Measurements from ENCODE around the gene XIRP1. TPM values are rescaled to one million over a fixed set of nuclear protein-coding genes. Genes with fewer than 3 reads are reported as not detected.
"Not testable (repeated sequence)": the region's sequence is repeated elsewhere in the genome, so short reads cannot be mapped to it uniquely, and the experiment has no call there.

Gene XIRP1
- total RNA-seq, 1 experiment from 2014 or later: not detected

DNA sequence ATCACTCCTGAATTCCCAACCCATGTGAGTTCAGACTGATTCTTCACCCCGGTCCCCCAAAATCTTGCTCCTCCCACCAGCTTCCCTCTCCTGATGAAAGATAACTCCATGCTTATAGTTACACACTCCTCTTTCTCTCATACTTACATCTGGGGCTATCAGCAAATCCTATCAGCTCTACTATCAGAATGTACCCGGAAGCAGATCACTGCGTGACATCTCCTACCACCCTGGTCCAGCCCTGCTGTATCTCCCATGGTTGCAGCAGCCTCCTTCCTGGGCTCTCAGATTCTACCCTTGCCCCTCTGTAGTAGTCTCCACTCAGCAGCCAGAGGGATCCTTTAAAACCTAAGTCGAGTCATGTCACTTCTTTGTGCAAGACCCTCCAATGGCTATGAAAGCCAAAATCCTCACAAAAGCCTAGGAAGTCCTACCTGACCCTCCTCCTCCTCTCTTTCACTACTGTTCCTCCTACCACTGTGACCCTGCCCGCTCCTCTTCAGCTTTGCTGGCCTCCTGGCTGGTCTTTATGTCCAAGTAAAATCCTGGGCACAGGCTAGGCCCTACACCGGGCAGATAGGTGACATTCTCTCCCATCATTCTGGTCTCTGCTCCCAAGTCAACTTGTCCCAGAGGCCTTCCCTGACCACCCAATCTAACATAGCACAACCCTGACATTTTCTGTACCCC is 16.2 kb downstream of the XIRP1 start:
- DNase-seq (ENCODE audit: low spot score): no peak
- in situ Hi-C loops (cut with HindIII; ENCODE audit: low sequenced_read_pairs): no loop called here

GRCh38 chr3:39173318-39174125 is 18.9 kb downstream of the XIRP1 start:
- in situ Hi-C loops (cut with HindIII; ENCODE audit: low sequenced_read_pairs): no loop called here
- no peak for DNase-seq (ENCODE audit: low spot score)

GRCh38 chr3:39171860-39172259 is 20.5 kb downstream of the XIRP1 start:
- no peak for DNase-seq (ENCODE audit: low spot score)
- in situ Hi-C loops (cut with HindIII; ENCODE audit: low sequenced_read_pairs): no loop called here

DNA sequence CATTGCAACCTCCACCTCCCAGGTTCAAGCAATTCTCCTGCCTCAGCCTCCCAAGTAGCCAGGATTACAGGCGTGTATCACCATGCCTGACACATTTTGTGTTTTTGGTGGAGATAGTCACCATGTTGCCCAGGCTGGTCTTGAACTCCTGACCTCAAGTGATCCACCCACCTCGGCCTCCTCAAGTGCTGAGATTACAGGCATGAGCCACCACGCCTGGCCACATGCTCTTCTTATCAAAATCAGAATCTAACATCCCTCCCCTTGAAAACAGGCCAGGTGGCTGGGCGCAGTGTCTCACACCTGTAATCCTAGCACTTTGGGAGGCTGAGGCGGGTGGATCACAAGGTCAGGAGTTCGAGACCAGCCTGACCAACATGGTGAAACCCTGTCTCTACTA is 21.5 kb downstream of the XIRP1 start:
- DNase-seq (ENCODE audit: low spot score); in situ Hi-C loops (cut with HindIII; ENCODE audit: low sequenced_read_pairs): not testable (repeated sequence)

DNA sequence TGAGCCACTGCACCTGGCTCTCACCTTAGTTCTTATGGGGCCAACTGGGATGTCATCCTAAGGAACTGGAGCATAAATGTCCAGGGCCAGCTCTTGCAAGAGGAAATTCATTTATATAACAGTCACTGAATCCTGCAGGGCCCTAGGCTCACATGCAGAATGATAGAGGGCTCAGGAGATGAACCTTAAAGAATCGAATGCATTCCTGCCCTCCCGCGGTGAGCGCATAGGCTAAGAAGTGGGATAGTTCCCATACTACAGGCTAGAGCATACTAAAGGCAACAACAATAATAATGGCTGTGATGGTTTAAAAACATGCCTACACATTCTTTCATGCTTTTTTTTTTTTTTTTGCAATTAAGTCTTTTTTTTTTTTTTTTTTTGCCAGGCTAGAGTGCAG is 21.9 kb downstream of the XIRP1 start:
- no peak for DNase-seq (ENCODE audit: low spot score)
- in situ Hi-C loops (cut with HindIII; ENCODE audit: low sequenced_read_pairs): no loop called here

DNA sequence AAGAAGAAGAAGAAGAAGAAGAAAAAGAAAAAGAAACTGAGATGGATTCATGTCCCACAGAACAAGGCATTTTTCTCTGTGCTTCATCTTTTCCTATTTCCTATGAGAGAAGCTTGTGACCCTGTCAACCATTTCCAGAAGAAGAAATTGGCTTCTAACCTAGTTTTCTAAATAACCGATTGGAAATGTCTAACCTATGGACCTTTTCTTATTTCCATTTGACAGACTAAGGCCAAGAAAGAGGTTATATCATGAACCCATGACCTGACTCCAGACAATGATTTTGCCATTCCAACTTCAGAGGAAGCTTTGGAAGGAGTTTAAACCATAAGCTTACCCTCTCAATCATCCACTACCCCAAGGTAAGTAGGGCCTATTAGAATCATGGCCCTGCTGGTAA is 22.7 kb downstream of the XIRP1 start:
- DNase-seq (ENCODE audit: low spot score): no peak
- in situ Hi-C loops (cut with HindIII; ENCODE audit: low sequenced_read_pairs): no loop called here

DNA sequence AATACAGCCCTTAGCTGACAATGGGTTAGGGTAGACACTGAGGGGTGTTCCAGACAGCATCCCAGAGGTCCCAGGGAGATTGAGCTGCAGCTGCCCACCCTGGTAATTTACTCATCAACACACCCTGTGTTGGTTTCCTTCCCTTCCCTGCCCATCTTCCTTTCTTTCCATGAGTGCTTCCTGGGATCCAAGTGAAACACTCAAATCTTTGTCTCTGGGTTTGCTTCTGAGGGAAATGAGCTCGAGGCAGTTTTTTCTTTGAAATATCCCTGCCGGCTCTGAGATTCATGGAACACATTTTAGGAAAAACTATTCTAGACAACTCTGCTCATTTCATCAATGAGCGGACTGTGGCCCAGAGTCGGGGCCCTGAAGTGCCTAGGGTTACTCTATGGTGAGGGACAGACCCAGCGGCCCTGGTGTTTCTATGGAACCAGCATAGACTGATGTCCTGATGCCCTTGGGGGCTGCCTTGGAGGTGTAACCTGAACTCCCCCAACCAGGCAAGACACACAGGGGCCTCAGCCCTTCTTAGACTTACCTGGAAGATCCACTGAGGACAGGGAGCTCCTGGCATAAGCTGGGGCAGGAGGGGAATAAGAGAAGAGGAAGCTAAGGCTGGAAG is 24.1 kb downstream of the XIRP1 start:
- no peak for DNase-seq (ENCODE audit: low spot score)
- in situ Hi-C loops (cut with HindIII; ENCODE audit: low sequenced_read_pairs): no loop called here

GRCh38 chr3:39166932-39167532 is 25.4 kb downstream of the XIRP1 start:
- no peak for DNase-seq (ENCODE audit: low spot score)
- in situ Hi-C loops (cut with HindIII; ENCODE audit: low sequenced_read_pairs): no loop called here

GRCh38 chr3:39166134-39166710 is 26.2 kb downstream of the XIRP1 start:
- in situ Hi-C loops (cut with HindIII; ENCODE audit: low sequenced_read_pairs): no loop called here
- no peak for DNase-seq (ENCODE audit: low spot score)

DNA sequence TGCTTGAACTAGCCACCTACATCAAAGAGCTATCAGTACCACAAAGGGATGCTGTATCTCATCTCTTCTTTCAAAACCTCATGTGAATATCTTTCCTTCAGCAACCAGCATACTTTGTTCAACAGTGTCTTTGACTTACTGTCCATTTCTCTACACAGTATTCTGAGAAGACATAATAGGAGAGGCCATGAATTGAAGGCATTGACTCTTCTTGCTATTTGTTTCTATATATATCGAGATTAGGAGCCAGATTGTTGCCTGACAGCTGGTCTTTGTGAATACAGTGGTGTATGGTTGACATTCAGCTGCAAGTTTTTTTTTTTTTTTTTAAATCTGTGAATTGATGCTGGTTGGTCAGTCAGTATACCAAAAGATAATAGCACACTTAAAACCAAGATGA is 26.9 kb downstream of the XIRP1 start:
- no peak for DNase-seq (ENCODE audit: low spot score)
- in situ Hi-C loops (cut with HindIII; ENCODE audit: low sequenced_read_pairs): no loop called here

DNA sequence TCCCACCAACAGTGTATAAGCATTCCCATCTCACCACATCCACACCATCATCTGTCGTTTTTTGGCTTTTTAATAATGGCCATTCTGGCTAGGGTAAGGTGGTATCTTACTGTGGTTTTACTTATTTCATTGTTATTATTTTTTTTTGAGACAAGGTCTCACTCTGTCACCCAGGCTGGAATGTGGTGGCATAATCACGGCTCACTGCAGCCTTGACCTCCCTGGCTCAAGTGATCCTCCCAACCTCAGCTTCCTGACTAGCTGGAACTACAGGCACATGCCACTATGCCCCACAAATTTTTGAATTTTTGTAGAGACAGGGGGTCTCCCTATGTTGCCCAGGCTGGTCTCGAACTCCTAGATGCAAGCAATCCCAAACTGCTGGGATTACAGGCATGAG is 28.0 kb downstream of the XIRP1 start:
- DNase-seq (ENCODE audit: low spot score): no peak
- in situ Hi-C loops (cut with HindIII; ENCODE audit: low sequenced_read_pairs): no loop called here

- in situ Hi-C loops (cut with HindIII; ENCODE audit: low sequenced_read_pairs): no loop called here
- no peak for DNase-seq (ENCODE audit: low spot score)
Observed at GRCh38 chr3:39158148-39158715, 34.2 kb downstream of the XIRP1 start.

GRCh38 chr3:39157359-39157758 is 35.0 kb downstream of the XIRP1 start:
- in situ Hi-C loops (cut with HindIII; ENCODE audit: low sequenced_read_pairs): no loop called here
- DNase-seq (ENCODE audit: low spot score): no peak

DNA sequence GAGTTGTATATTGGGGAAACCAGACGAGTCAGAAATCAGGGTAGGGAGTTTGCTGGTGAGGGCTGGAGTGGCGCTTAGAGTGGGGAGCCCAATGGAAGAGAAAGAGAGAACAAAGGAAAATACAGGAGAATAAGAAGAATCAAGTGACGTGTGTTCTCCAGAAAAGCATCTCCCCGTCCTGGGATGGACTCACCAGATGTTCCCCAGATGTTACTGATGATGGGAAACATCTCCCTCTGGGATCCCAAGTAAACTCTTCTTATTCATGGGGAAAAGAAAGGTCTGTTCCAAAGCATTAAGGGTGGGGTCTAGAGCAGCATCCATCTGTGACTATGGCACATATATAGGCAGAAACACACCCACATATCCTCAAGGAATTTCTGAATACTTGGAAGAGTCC is 36.0 kb downstream of the XIRP1 start:
- in situ Hi-C loops (cut with HindIII; ENCODE audit: low sequenced_read_pairs): no loop called here
- no peak for DNase-seq (ENCODE audit: low spot score)

DNA sequence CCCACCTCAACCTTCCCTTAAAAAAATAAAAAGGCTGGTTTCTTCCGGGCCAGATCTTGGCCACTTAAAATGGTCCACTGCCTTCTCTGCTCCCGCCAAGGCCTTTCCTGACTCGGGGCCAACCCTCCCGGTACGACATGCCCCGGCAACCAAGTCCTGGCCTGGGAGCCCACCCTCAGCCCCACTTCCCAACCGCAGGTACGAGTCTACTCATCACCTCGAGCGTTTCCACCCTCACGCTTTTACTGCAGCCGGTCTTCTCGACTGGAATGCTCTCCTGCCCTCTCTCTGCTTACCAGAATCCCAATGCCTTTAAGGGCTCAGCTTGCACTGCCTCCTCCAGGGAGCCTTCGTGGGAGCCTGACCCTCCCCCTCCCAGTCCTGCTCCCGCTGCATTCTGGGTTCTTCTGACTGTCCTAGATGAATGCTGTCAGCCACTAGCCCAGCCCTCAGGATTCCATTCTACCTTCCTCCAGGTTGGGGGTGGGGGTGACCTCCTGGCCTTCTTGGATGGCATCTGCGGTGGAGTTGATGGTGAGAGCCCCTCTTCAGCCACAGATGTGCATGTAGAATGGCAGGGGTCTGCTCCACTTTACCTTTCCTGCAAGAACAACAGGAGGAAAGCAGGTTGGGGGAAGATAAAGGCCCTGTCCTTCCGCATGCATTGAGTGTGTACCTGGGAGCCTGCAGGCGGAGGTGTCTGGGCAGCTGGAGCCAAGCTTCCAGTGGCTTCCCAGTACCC is 37.9 kb downstream of the XIRP1 start:
- peak; percentile 49 for DNase-seq (ENCODE audit: low spot score)
- in situ Hi-C loops (cut with HindIII; ENCODE audit: low sequenced_read_pairs): no loop called here

DNA sequence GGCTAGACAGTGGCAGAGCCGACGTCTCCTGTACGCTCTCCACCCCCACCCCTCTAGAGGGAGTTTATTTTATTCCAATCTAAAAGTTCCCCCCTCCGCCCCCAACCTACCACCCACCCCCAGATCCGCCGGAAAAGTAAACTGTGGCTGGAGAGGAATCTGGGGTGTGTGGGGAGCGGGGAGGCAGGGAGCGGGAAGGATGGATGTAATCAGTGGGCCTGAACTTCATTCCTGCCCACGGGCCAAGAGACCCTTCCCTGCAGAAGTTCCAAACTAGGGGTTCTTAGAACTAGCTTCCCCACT is 38.5 kb downstream of the XIRP1 start:
- no peak for DNase-seq (ENCODE audit: low spot score)
- in situ Hi-C loops (cut with HindIII; ENCODE audit: low sequenced_read_pairs): no loop called here

GRCh38 chr3:39150803-39151631 is 41.4 kb downstream of the XIRP1 start:
- in situ Hi-C loops (cut with HindIII; ENCODE audit: low sequenced_read_pairs): no loop called here
- DNase-seq (ENCODE audit: low spot score): peak; percentile 49

DNA sequence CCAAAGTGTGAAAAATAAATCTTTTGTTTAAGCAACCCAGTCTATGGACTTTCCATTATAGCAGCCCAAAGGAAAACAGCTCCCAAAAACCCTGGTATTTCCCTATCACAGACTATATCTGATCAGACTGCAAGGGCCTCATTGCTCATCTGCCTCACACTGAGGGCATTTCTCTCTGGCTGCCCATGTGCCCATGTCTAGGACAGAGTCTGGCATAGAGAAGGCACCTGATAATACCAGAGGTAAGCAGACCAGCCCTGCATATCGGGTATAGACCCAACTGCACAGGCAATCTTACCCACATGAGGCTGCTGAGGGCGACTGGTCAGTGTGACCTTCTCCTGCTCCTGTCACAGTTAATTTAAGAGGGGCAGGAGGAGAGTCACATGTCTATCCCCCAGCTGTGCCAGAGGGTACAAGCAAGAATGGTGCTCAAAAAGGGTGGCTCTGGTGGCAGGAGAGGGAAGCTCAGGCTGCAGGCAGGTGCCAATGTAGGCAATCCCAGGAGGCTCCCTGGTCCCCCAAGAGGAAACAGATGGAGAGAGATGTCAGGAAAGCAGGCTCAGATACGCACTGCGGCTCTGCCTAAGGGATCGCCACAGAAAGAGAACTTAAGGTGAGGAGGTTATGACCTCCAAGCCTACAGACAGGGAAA is 42.1 kb downstream of the XIRP1 start:
- peak; percentile 34 for DNase-seq (ENCODE audit: low spot score)
- in situ Hi-C loops (cut with HindIII; ENCODE audit: low sequenced_read_pairs): no loop called here

Measured in G401 (cell line).